LNCAP (cell line): ENCODE results near the gene SIGLEC14.

Experiments used
- CTCF ChIP-seq: fragments of 450-650 bp; IDR thresholded peaks from 2 replicates; pipeline ENCODE4 v1.5.1; 2017; ENCODE audit warnings: mild to moderate bottlenecking

Gene SIGLEC14

DNA sequence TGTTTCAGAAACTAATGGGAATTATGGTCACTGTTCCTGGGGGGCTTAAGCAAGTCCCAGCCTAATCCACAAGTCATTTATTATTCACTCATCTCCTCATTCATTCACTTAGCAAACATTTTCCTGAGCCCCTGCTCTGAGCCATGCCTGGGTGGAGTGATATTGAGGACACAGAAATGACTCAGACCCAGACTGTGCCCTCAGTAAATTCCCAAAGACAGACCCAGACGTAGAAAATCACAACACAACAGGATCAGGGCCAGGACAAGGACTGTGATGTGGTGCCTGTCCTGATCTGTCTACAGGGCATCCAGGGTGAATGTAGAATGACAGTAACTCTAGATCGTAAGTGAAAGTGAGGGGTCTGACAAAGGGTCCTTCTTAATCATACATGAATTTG, 39.5 kb upstream of the SIGLEC14 start:
- no peak for TF ChIP-seq CTCF

DNA sequence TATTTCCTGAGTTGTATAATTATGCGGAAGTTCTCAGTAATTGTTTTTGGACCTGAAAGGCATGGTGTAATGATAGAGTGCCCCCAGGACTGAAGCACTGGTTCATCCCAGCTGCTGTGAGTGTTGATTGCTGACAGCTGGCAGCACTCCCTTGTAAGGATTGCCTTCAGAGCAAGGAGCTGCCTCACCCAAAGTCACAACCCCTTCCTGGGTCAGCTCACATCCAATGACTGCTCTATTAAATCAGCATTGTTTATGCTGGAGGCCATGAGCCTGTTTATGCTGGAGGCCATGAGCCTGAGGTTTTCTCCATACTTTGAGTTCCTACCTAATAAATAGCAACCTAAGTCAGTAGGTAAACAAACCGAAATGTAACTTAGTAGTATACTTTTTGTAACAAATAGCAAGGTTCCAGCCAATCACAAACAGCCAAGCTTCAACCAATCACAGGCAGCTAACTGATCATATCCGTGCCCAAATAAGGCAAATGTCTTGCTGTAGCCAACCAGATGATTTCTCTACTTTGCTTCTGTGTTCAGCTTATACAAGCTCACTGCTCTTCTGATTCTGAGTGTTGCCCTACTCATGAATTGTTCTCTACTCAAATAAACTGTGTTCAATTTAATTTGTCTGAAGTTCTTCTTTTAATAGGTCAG, 34.8 kb upstream of the SIGLEC14 start:
- TF ChIP-seq CTCF: no peak

- TF ChIP-seq CTCF: no peak
Observed at GRCh38 chr19:51680474-51680873, 33.8 kb upstream of the SIGLEC14 start.

- no peak for TF ChIP-seq CTCF
Observed at GRCh38 chr19:51676566-51677083, 30.0 kb upstream of the SIGLEC14 start.

GRCh38 chr19:51675911-51676565, 29.4 kb upstream of the SIGLEC14 start:
- TF ChIP-seq CTCF: peak; percentile 51

DNA sequence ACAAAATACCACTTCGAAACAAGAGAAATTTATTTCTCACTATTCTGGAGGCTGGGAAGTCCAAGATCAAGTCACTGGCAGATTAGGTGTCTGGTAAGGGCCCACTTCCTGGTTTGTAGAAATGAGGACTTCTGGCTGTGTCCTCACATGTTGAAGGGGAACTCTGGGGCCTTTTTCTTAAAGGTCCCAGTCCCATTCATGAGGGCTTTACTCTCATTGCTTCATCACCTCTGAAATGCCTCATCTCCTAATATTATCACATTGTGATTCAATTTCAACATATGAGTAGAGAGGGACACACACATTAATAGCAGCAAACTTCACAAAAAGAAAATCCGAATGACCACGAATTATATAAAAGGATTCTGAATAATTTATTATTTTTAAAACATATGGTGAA, 21.6 kb upstream of the SIGLEC14 start:
- no peak for TF ChIP-seq CTCF

DNA sequence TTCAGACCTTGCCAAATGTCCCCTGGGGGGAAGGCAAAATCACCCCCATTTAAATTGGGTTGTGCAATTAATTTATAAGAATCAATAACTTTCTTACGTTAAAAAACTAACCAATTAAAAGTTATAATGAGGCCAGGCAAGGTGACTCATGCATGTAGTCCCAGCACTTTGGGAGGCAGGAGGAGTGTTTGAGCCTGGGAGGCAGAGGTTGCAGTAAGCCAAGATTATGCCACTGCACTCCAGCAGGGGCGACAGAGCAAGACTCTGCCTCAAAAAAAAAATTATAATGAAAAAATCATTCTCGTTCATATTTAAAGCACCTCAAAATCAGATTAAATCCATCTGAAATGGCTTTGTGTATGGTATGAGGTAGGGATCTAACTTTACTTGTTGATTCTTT, 18.4 kb upstream of the SIGLEC14 start:
- no peak for TF ChIP-seq CTCF
